ENCODE measurements around the gene AUNIP.
A peak's percentile ranks its signal among the peaks of the same experiment; 100 is the strongest.

Gene AUNIP

GRCh38 chr1:25885602-25886001 is 26.3 kb upstream of the AUNIP start:
- DNase-seq, result no peak

DNA sequence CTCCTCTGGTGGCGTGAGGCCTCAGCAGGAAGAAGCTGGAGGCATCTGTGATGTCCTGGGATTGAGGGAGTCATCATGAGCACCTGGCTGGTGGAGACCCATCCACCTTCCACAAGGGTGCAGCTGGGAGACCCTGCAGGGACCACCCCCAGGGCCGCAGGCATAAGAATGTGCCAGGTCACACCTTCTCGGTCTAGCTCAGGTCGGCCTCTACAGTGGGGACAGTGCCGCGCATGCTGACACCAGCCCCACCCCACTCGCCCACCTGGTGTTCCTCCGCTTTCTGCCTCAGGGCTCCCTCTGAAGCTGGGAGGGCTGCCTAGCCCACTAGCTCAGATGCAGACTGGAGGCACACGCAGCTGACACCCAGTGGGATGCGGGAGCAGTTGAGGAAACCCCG is 22.0 kb upstream of the AUNIP start:
- no peak for DNase-seq

DNA sequence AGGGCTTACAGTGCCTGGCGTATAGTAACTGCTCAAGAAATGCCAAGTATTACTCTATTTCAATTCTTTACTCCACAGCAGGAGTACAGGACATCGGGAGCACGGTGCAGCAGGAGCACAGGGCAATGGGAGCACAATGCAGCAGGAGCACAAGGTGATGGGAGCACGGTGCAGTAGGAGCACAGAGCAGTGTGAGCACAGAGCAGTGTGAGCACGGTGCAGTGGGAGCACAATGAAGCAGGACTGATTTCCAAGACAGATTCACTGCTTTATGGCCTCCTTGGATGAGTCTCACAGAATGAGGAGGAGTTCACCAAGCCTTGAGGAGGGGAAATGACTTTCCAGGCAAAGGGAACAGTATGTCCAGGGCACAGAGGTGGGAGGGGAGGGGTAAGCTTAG is 21.3 kb upstream of the AUNIP start:
- no peak for DNase-seq

DNA sequence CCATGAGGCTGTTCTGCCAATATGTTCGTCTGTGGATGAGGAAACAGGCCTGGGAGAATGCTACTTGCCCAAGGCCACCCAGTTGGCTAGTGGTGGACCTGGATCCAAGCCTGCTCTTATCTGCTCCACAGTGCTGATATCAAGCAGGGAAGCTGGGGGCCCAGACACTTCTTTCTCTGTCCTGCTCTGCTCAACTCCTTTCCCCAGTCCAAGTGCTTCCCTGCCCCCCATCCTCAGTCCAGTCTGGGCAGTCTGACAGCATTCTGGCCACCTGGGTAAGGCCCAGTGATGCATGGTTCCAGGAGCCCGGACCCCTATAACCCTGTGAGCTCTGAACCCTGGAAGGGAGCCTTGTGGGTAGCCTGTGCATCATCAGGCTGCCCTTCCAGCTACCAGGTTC is 20.4 kb upstream of the AUNIP start:
- DNase-seq, result no peak

GRCh38 chr1:25878690-25879089 is 19.4 kb upstream of the AUNIP start:
- no peak for DNase-seq

DNA sequence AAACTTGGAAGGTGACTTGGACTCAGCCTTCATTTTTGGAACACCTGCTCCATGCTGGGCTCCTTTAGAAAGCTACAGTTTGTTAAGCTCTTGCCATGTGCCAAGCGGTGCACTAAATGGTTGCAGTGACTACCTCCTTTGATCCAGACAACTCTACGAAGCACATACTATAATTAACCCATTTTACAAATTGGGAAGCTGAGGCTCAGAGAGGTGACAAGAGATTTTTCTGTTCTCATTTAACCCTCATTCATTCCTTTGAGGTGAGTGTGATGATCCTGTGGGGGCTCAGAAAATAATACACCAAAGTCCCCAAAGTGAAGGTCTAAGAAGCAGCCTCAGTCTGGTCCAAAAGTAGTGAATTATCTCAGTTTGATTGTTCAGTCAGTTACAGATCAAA is 17.9 kb upstream of the AUNIP start:
- no peak for DNase-seq

- DNase-seq, result no peak
These were observed 17.4 kb upstream of the AUNIP start for GRCh38 chr1:25876693-25877077.

DNA sequence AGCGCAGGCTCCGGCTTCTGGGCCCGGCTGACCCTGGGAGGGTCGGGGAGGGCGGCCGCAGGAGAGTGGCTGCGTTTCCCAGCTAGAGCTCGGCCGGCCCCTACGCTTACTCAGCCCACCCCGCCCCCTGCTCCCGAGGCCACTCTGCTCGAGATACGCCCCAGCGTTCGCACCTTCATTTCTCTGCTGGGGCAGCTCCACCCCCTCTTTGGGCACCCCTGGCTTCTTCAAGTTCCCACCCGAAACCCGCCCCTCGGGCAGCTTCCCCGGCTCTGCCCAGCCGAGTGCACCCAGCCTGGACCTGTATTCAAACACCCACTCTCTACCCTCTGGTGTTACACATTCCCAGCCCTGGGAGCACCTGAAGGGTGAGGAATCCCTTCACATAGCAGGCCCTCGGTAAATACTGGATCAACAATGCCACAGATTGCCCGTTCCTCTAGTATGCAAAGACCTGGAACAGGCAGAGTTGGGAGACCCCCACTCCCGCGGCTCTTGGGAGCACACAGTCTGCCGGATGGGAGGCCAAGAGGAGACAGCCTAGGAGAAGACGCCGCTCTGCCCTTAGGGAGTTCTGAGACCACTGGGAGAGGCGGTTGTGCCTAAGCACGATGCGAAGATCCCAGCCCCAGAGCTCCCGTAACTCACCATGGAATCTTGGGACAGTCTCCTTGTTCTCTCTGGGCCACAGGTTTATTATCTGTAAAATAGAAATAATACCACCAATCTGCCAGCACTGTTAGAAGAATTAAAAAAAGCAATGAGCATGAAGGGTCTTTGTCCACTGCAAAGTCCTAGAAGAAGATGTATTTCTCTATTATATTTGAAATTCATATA is 16.8 kb upstream of the AUNIP start:
- DNase-seq, result no peak

GRCh38 chr1:25875154-25875855 is 16.0 kb upstream of the AUNIP start, which contains the start of gene PAQR7:
Gene PAQR7 (minus strand): TSS chr1:25875708. CDS start chr1:25863839, 11,869 bp downstream.
- peak; percentile 28 for DNase-seq

- no peak for DNase-seq
These were observed 15.4 kb upstream of the AUNIP start for GRCh38 chr1:25874635-25875153.

DNA sequence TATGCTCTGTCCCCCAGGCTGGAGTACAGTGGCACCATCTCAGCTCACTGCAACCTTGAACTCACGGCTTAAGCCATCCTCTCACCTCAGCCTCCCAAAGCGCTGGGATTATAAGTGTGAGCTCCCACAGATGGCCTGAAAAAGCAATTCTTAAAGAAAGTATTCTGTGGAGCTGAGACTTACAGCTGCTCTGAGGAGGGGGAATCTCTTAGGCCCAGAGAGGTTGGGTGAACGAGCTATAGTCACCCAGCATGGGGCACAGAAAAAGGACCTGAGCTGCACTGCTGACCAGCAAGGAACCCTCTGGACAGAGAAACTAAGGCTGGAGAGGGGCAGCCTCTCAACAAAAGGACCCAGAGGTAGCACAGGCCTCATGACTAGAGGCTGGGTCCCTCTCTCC is 15.0 kb upstream of the AUNIP start:
- no peak for DNase-seq

GRCh38 chr1:25873120-25873519 is 13.9 kb upstream of the AUNIP start:
- no peak for DNase-seq

DNA sequence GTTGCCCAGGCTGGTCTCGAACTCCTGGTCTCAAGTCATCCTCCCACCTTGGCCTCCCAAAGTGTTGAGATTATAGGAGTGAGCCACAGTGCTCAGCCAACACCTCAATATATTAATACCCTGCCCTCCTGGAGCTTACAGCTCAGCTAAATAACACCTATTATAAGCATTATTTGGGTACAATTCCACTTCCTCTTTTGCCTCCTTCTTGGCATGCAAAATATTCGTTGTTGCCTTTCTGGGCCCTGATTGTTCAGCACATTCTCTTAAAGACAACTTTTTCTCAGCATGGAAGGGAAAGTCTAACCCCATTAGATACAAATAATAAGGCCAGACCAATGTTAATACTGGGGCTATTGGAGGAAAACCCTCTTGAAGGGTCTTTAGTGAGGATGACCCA is 13.5 kb upstream of the AUNIP start:
- no peak for DNase-seq

DNA sequence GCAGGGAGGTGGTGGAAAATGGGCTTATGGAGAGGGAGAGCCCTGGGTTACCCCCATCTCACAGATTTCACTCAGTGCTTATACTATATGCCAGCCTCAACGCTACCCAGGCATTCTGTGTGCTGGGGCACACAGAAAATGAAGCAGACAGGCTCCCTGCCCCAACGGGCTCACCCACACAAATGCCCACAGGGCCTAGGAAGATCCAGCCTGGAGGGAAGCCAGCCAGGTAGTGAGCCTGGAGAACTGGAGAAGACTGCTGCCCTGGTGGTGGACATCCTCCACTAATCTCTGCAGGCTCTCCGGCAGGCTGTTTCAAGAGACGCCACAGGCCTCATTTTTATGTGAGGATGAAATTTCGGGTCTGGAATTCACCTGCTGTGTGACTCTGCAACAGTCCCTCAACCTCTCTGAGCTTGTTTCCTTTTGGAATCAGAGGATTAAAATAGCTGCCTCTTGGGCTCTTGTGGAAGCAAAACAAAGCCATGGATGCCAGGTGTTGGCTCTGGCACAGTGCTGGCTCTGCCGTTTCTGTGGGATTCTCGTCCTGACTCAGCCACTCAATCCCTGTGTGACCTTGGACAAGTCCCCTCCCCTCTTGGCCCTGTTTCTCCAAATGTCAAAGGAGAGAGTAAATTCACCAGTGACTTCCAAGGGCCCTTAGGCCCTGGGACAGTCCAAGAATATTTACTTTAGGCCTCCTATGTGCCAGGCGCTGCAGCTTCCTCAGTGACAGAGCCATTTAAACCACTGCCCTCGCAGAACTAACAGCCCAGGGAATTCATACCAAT is 12.6 kb upstream of the AUNIP start:
- DNase-seq, result no peak

GRCh38 chr1:25871086-25871703 is 11.9 kb upstream of the AUNIP start:
- no peak for DNase-seq

DNA sequence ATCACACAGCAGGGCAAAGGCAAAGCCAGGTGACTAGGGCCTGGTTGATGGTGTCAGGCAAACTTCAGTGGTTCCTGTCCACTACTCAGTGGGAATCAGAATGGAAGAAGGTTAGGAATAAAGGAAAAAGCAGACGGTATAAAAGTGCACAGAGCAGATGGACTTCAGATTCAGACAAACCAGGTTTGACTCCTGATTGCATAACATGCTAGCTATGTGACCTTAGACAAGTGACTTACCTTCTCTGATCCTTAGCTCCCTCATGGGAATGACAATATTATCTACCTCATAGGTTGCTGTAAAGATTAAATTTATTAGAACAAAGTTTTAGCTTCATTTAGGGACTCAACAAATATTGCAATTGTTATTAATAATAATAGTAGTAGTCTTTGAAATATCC is 11.4 kb upstream of the AUNIP start:
- DNase-seq, result no peak

GRCh38 chr1:25869909-25870606 is 10.8 kb upstream of the AUNIP start:
- no peak for DNase-seq

GRCh38 chr1:25867210-25867991 is 8.1 kb upstream of the AUNIP start:
- DNase-seq, result no peak

DNA sequence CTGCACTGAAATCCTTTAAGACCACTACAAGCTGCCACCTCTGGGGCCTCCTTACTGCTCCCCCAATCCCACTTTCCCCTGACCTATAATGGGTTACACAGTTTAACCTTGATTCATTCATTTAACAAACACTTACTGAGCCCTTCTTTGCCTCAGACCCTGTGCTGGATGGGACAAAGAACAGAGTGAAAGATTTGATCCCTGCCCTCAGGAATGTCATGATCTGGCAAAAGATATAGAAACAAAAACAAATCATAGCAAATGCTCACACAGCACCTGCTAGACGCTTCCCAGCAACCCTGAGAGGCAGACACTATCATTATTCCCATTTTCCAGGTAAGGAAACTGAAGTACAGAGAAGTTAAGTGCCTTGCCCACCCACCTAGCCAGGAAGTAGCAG is 7.0 kb upstream of the AUNIP start:
- DNase-seq, result no peak

DNA sequence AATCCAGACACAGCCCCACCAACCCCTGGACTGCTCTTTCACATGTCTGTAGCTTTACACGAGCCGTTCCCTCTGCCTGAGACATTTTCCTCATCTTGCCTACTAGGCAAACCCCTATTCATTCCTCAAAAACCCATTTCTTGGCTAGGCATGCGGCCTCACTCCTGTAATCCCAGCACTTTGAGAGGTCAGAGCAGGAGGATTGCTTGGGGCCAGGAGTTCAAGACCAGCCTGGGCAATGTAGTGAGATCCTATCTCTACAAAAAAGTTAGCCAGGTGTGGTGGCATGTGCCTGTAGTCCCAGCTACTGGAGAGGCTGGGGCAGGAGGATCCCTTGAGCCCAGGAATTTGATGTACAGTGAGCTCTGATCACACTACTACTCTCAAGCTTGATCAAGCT is 5.2 kb upstream of the AUNIP start:
- no peak for DNase-seq

- DNase-seq, result no peak
These were observed 4.4 kb upstream of the AUNIP start for GRCh38 chr1:25863486-25864262.

Data from NCI-H774 (cell line).